Upper lobe of left lung (tissue), 6 donors: Measurements from ENCODE around the gene CPSF7. TPM values are rescaled to one million over a fixed set of nuclear protein-coding genes. Genes with fewer than 3 reads are reported as not detected.
A peak's percentile ranks its signal among the peaks of the same experiment; 100 is the strongest.

Experiments
- ATAC-seq, 2 donors: fragments of 200-7000 bp; cut with Tn5 transposase; one replicate each; pipeline ENCODE4 v1.9.1; 2022; ENCODE audit warnings: mild to moderate bottlenecking in 2 of 2, moderate library complexity in 2 of 2; ENCODE audit not compliant: low FRiP score in 2 of 2
- DNase-seq, 2 donors: peaks; one replicate each; pipeline ENCODE4 v3.0.0-alpha.2; 2019 to 2020
- H3K27ac ChIP-seq, 4 donors: fragments of 200-600 bp; sonication (generic); one replicate each; pipeline ENCODE4 v1.5.1; 2016 to 2019
- H3K27me3 ChIP-seq, 4 donors: fragments of 200-600 bp; sonication (generic); one replicate each; pipeline ENCODE4 v1.5.1; 2017 to 2019
- H3K36me3 ChIP-seq, 4 donors: fragments of 200-600 bp; sonication (generic); one replicate each; pipeline ENCODE4 v1.5.1; 2016 to 2019
- H3K4me1 ChIP-seq, 4 donors: fragments of 200-600 bp; sonication (generic); one replicate each; pipeline ENCODE4 v1.5.1; 2018 to 2019
- H3K4me3 ChIP-seq, 4 donors: fragments of 200-600 bp; sonication (generic); one replicate each; pipeline ENCODE4 v1.5.1; 2017 to 2019; ENCODE audit warnings: mild to moderate bottlenecking in 2 of 4, moderate library complexity in 1 of 4
- H3K9me3 ChIP-seq, 4 donors: fragments of 200-600 bp; sonication (generic); one replicate each; pipeline ENCODE4 v1.5.1; 2018 to 2019
- CTCF ChIP-seq, 6 experiments: fragments of 450-650 bp in 4 of 6; fragments of 200-600 bp in 2 of 6; sonication (generic) in 2 of 6; IDR thresholded peaks; one replicate each; pipeline ENCODE4 v1.5.1; 2016 to 2019; ENCODE audit warnings: antibody characterized with exemption in 6 of 6
- EP300 ChIP-seq, 4 donors: sonication (generic); formaldehyde crosslinking; IDR thresholded peaks; one replicate each; pipeline ENCODE4 v1.5.1; 2017; ENCODE audit warnings: antibody characterized with exemption in 4 of 4, control low read depth in 2 of 4
- POLR2A ChIP-seq, 4 donors: fragments of 450-650 bp; IDR thresholded peaks; one replicate each; pipeline ENCODE4 v1.5.1; 2016 to 2017; ENCODE audit warnings: antibody characterized with exemption in 4 of 4, mild to moderate bottlenecking in 2 of 4
- POLR2AphosphoS5 ChIP-seq, 2 donors: sonication (generic); formaldehyde crosslinking; IDR thresholded peaks; one replicate each; pipeline ENCODE4 v1.5.1; 2017; ENCODE audit warnings: antibody characterized with exemption in 2 of 2
- WGBS, 2 donors: methylation state at CpG; one replicate each; pipeline ENCODE4 v1.1.5; 2017 to 2018; 5-methylcytosine and 5-hydroxymethylcytosine counted together
- total RNA-seq, 6 donors: library from RNA; depleted of rRNA in 4 of 6; stranded (reverse); fragments of >200 nt in 4 of 6; gene quantifications; one replicate each; pipeline versions ENCODE4 v1.1.0 to v1.2.1, GENCODE V29; 2016 to 2021
- donor health status: DM: no; HTN: no; CAD: no; lungs with moderate emphysema.
- donor health status: DM: no; HTN: yes; CAD: no; lungs with severe emphysema.

CPSF7 gene
- total RNA-seq, 6 donors from 2014 or later = 34.5 to 81.7 (median 57.1) TPM

- Histone ChIP-seq H3K27me3 (no peaks in the 10 kb centered on the region), H3K4me3 (no peak overlapping the region), H3K27ac (peak overlapping the region in 1 of 4 donors; percentile 17), H3K9me3 (no peaks in the 10 kb centered on the region), H3K4me1 (peaks cover under 1 to 4% (median 2%) of the 10 kb centered on the region in 4 donors), H3K36me3 (peaks cover 29 to 68% (median 55%) of the 10 kb centered on the region in 4 donors)
- 80 to 93% methylated on average over 6 to 7 of the region's 7 CpGs for WGBS, 2 donors
- no peak for ATAC-seq
- TF ChIP-seq CTCF (IDR thresholded peaks at IDR 0.05) (no peak), POLR2AphosphoS5 (IDR thresholded peaks at IDR 0.05) (no peak), POLR2A (IDR thresholded peaks at IDR 0.05) (no peak), EP300 (IDR thresholded peaks at IDR 0.05) (no peak)
- no peak for DNase-seq
Observed at GRCh38 chr11:61368646-61369045, 61.1 kb downstream of the CPSF7 start.

DNA sequence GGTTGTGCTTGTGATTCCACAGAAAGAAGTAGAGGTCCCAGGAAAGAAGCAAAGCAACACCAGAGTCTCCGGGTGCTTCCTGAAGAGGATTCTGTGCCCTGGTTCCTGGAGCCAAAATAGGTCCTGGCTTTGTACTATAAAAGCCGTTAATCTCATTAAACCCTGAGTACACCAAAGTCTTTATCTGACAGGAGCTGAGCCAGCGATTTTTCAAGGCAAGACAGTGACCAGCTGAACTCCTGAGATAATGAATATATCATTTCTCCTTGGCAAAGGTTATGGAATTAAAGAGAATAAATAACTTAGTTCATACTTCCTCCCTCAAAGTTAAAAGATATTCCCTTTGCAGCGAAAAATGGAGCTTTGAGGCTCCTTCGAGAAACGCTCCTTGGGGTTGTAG is 62.4 kb downstream of the CPSF7 start:
- 90 to 92% methylated on average over 6 of the region's 6 CpGs for WGBS, 2 donors
- ATAC-seq = no peak

DNA sequence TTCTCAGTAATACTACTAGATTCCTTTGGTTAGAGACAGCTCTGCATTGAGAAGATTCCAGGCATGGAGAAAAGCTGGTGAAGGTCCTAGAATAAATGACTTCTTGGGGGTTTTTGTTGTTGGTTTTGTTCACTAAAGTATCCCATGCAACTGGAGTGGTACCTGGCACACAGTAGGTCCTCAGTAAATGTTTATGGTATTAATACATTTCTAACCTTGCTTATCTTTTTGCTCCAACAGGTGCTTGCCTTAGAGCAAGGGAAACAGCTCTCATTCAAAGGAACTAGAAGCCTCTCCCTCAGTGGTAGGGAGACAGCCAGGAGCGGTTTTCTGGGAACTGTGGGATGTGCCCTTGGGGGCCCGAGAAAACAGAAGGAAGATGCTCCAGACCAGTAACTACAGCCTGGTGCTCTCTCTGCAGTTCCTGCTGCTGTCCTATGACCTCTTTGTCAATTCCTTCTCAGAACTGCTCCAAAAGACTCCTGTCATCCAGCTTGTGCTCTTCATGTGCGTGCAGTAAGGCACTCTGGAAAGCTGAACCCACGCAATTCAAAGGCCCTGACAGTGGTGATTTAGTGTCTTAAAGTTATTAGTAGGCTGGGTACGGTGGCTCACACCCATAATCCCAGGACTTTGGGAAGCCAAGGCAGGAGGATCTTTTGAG is 65.6 kb downstream of the CPSF7 start:
- no peak overlapping the region for H3K27ac ChIP-seq
- peaks cover 24 to 30% (median 28%) of the 10 kb centered on the region in 4 donors for H3K4me1 ChIP-seq
- 65 to 89% methylated on average over 4 to 5 of the region's 5 CpGs for WGBS, 2 donors
- no peaks in the 10 kb centered on the region for H3K27me3 ChIP-seq
- DNase-seq (no peak), ATAC-seq (no peak)
- H3K4me3 ChIP-seq = no peak overlapping the region
- TF ChIP-seq CTCF (IDR thresholded peaks at IDR 0.05) (no peak), POLR2AphosphoS5 (IDR thresholded peaks at IDR 0.05) (no peak), POLR2A (IDR thresholded peaks at IDR 0.05) (no peak), EP300 (IDR thresholded peaks at IDR 0.05) (no peak)
- peaks cover 29 to 54% (median 49%) of the 10 kb centered on the region in 4 donors for H3K36me3 ChIP-seq
- H3K9me3 ChIP-seq = no peaks in the 10 kb centered on the region

More for the DNA sequence above, 62.4 kb downstream of the CPSF7 start:
- TF ChIP-seq EP300 (IDR thresholded peaks at IDR 0.05) (no peak), CTCF (IDR thresholded peaks at IDR 0.05) (no peak), POLR2AphosphoS5 (IDR thresholded peaks at IDR 0.05) (no peak)
- no peak overlapping the region for H3K4me3 ChIP-seq
- H3K4me1 ChIP-seq = peaks cover 10 to 14% (median 12%) of the 10 kb centered on the region in 4 donors
- no peak for DNase-seq
- H3K36me3 ChIP-seq = peaks cover 29 to 68% (median 55%) of the 10 kb centered on the region in 4 donors
- no peaks in the 10 kb centered on the region for H3K9me3 ChIP-seq
- no peak overlapping the region for H3K27ac ChIP-seq
- H3K27me3 ChIP-seq = no peaks in the 10 kb centered on the region

- Histone ChIP-seq H3K4me3 (peak overlapping the region; percentile 60 to 97 (median 72)), H3K9me3 (no peaks in the 10 kb centered on the region), H3K27me3 (no peaks in the 10 kb centered on the region), H3K4me1 (peaks cover 29 to 34% (median 32%) of the 10 kb centered on the region in 4 donors), H3K27ac (peak overlapping the region; percentile 97 to 99 (median 98)), H3K36me3 (peaks cover 17 to 38% (median 34%) of the 10 kb centered on the region in 4 donors)
- 0% methylated on average over 10 to 12 of the region's 12 CpGs for WGBS, 2 donors
- ATAC-seq (peak; percentile 5 to 43), DNase-seq (no peak)
- no peak for TF ChIP-seq EP300 (IDR thresholded peaks at IDR 0.05)
- TF ChIP-seq POLR2A (IDR thresholded peaks at IDR 0.05) = no peak
- TF ChIP-seq CTCF (IDR thresholded peaks at IDR 0.05) = no peak
- no peak for TF ChIP-seq POLR2AphosphoS5 (IDR thresholded peaks at IDR 0.05)
Observed at GRCh38 chr11:61362542-61362875, 67.3 kb downstream of the CPSF7 start.
